HL-60/S4 (cell line): Measurements from ENCODE around the gene MYO7A.
"Not testable (repeated sequence)": the region's sequence is repeated elsewhere in the genome, so short reads cannot be mapped to it uniquely, and the experiment has no call there.

Experiments used
- in situ Hi-C: fragments of 300-500 bp; cut with MboI; formaldehyde crosslinking; loops from 2 replicates; pipeline ENCODE4 v1.14.3; 2022; ENCODE audit warnings: low sequenced_read_pairs

Gene MYO7A

GRCh38 chr11:77092382-77092781, 35.7 kb upstream of the MYO7A start:
- in situ Hi-C loops, result no loop called here

GRCh38 chr11:77093056-77093891, 34.8 kb upstream of the MYO7A start:
- in situ Hi-C loops, result no loop called here

- in situ Hi-C loops, result no loop called here
Observed at GRCh38 chr11:77093987-77094840, 33.8 kb upstream of the MYO7A start.

- in situ Hi-C loops, result no loop called here
Observed at GRCh38 chr11:77094841-77095365, 33.1 kb upstream of the MYO7A start.

- in situ Hi-C loops, result no loop called here
Observed at GRCh38 chr11:77095551-77096490, 32.2 kb upstream of the MYO7A start.

- in situ Hi-C loops, result no loop called here
Observed at GRCh38 chr11:77096591-77097019, 31.4 kb upstream of the MYO7A start.

- in situ Hi-C loops, result not testable (repeated sequence)
Observed at GRCh38 chr11:77097180-77097579, 30.9 kb upstream of the MYO7A start.

GRCh38 chr11:77100166-77101042, 27.6 kb upstream of the MYO7A start:
- in situ Hi-C loops, result no loop called here

GRCh38 chr11:77101043-77101537, 27.0 kb upstream of the MYO7A start:
- in situ Hi-C loops, result no loop called here

- in situ Hi-C loops, result no loop called here
Observed at GRCh38 chr11:77102246-77103210, 25.5 kb upstream of the MYO7A start, which contains the start of gene OMP. Gene OMP, plus strand, starts transcription at chr11:77102840. Its CDS starts 0 bp downstream, at chr11:77102840.

GRCh38 chr11:77103319-77103718, 24.7 kb upstream of the MYO7A start:
- in situ Hi-C loops, result no loop called here

- in situ Hi-C loops, result no loop called here
Observed at GRCh38 chr11:77104727-77105126, 23.3 kb upstream of the MYO7A start.

- in situ Hi-C loops, result no loop called here
Observed at GRCh38 chr11:77106321-77106720, 21.7 kb upstream of the MYO7A start.

GRCh38 chr11:77106759-77107158, 21.3 kb upstream of the MYO7A start:
- in situ Hi-C loops, result no loop called here

- in situ Hi-C loops, result no loop called here
Observed at GRCh38 chr11:77107950-77108349, 20.1 kb upstream of the MYO7A start.

GRCh38 chr11:77108436-77108835, 19.6 kb upstream of the MYO7A start:
- in situ Hi-C loops, result no loop called here

GRCh38 chr11:77109236-77110019, 18.6 kb upstream of the MYO7A start:
- in situ Hi-C loops, result no loop called here
